ENCODE measurements around the gene CRYL1. TPM values are rescaled to one million over a fixed set of nuclear protein-coding genes. Genes with fewer than 3 reads are reported as not detected.

CRYL1 gene
- total and polyA plus RNA-seq, 2 of the 4 experiments (the other 2 are of a cell fraction) = 11.7 to 16.4 TPM

DNA sequence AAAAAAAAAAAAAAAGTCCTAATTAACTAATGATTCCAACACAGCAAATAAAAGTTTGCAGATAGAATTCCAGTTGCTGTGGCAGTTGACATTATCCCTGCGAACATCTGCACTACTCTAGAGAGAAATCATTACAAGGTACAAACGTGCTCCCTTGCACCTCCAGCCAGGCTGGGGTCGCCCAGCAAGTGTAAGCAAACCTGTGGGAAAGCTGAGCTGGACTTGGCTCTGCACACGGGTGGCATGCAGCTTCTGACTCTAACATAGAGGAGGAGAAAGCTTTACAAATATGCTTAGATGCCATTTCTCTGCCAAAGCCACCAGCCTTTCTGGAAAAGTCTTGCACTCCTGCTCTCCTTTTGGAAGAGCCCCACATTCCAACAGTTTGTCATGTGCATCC lies 103.3 kb downstream of the CRYL1 start:
- Histone ChIP-seq H2BK20ac (ENCODE audit: low read depth, low read length) (no peak overlapping the region), H2BK5ac (ENCODE audit: low read depth, low read length, poor library complexity, severe bottlenecking) (no peak overlapping the region), H4K8ac (ENCODE audit: low read depth in 2 of 2, low read length in 2 of 2) (no peak overlapping the region), H3K27ac (ENCODE audit: insufficient read depth, low read length) (no peak overlapping the region), H3K4ac (ENCODE audit: low read depth, low read length) (no peak overlapping the region), H3K9ac (ENCODE audit: low read depth, low read length) (no peak overlapping the region), H4K20me1 (ENCODE audit: insufficient read depth, low read length) (peaks cover 8% of the 10 kb centered on the region), H4K5ac (ENCODE audit: low read depth, low read length) (no peak overlapping the region), H3K14ac (replicated peaks; ENCODE audit: low read depth, low read length) (no peak overlapping the region), H3K4me2 (ENCODE audit: low read depth, low read length) (no peak overlapping the region), H3K56ac (ENCODE audit: extremely low read depth, insufficient read depth, low read length) (no peak overlapping the region), H2AK5ac (ENCODE audit: low read depth, low read length) (no peak overlapping the region), H3K27me3 (ENCODE audit: control insufficient read depth, insufficient read depth, low read length) (peaks cover 15% of the 10 kb centered on the region), H2AK9ac (replicated peaks; ENCODE audit: low read depth, low read length, poor library complexity) (no peak overlapping the region), H3K4me1 (ENCODE audit: control insufficient read depth, insufficient read depth, low read length) (no peaks in the 10 kb centered on the region), H2AFZ (replicated peaks; ENCODE audit: low read length, poor library complexity) (no peak overlapping the region), H3K9me1 (ENCODE audit: insufficient read depth, low read length) (no peaks in the 10 kb centered on the region; the same call in 1 of the 2 replicates), H3K18ac (ENCODE audit: low read depth, low read length) (no peak overlapping the region), H3K9me3 (ENCODE audit: control insufficient read depth, insufficient read depth, low read length) (no peaks in the 10 kb centered on the region), H3K79me1 (ENCODE audit: low read depth in 1 of 2, low read length in 2 of 2) (no peaks in the 10 kb centered on the region), H4K91ac (ENCODE audit: insufficient read depth, low read depth, low read length) (no peak overlapping the region), H2BK15ac (ENCODE audit: low read depth, low read length) (no peak overlapping the region), H3K4me3 (ENCODE audit: insufficient read depth, low read depth, low read length) (no peak overlapping the region), H2BK120ac (ENCODE audit: low read depth, low read length) (no peak overlapping the region), H3K23ac (ENCODE audit: low read depth, low read length) (no peak overlapping the region), H3K36me3 (ENCODE audit: control insufficient read depth, insufficient read depth, low read length) (no peaks in the 10 kb centered on the region)
- dilution Hi-C loops (cut with HindIII; ENCODE audit: low sequenced_read_pairs, unreplicated experiment) (no loop called here), intact Hi-C loops (cut with micrococcal nuclease) (no loop called here), in situ Hi-C loops (cut with MboI; ENCODE audit: low sequenced_read_pairs) (no loop called here)
- ChIA-PET POLR2A (ENCODE audit: unreplicated experiment) (no interaction called here), CTCF (no interaction called here)
- TF ChIP-seq RAD21 (IDR thresholded peaks at IDR 0.05; ENCODE audit: low read length) = no peak
- no peak for TF ChIP-seq FOS (IDR thresholded peaks at IDR 0.05; ENCODE audit: low read depth, low read length)
- TF ChIP-seq, protein P1, sequence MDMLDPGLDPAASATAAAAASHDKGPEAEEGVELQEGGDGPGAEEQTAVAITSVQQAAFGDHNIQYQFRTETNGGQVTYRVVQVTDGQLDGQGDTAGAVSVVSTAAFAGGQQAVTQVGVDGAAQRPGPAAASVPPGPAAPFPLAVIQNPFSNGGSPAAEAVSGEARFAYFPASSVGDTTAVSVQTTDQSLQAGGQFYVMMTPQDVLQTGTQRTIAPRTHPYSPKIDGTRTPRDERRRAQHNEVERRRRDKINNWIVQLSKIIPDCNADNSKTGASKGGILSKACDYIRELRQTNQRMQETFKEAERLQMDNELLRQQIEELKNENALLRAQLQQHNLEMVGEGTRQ (IDR thresholded peaks at IDR 0.05; ENCODE audit: low read depth, low read length) = no peak
- TF ChIP-seq NFE2L2 (IDR thresholded peaks at IDR 0.05; ENCODE audit: low read depth, low read length) = no peak
- no peak for TF ChIP-seq MAZ (IDR thresholded peaks at IDR 0.05; ENCODE audit: borderline replicate concordance, low read depth, low read length)
- TF ChIP-seq RCOR1 (IDR thresholded peaks at IDR 0.05; ENCODE audit: insufficient replicate concordance, low read length) = no peak
- no peak for TF ChIP-seq RFX5 (IDR thresholded peaks at IDR 0.05; ENCODE audit: low read depth, low read length)
- no peak for TF ChIP-seq MXI1 (IDR thresholded peaks at IDR 0.05; ENCODE audit: borderline replicate concordance, low read depth, low read length)
- TF ChIP-seq MAFK (IDR thresholded peaks at IDR 0.05; ENCODE audit: low read depth, low read length) = no peak
- no peak for TF ChIP-seq CEBPB (IDR thresholded peaks at IDR 0.05; ENCODE audit: low read depth, low read length)
- no peak for TF ChIP-seq SMC3 (IDR thresholded peaks at IDR 0.05; ENCODE audit: low read depth, low read length)
- no peak for TF ChIP-seq POLR2A (IDR thresholded peaks at IDR 0.05; ENCODE audit: low read depth, low read length)
- TF ChIP-seq, protein P2, sequence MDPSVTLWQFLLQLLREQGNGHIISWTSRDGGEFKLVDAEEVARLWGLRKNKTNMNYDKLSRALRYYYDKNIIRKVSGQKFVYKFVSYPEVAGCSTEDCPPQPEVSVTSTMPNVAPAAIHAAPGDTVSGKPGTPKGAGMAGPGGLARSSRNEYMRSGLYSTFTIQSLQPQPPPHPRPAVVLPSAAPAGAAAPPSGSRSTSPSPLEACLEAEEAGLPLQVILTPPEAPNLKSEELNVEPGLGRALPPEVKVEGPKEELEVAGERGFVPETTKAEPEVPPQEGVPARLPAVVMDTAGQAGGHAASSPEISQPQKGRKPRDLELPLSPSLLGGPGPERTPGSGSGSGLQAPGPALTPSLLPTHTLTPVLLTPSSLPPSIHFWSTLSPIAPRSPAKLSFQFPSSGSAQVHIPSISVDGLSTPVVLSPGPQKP (IDR thresholded peaks at IDR 0.05; ENCODE audit: borderline replicate concordance, low read depth, low read length) = no peak
- TF ChIP-seq, protein P3, sequence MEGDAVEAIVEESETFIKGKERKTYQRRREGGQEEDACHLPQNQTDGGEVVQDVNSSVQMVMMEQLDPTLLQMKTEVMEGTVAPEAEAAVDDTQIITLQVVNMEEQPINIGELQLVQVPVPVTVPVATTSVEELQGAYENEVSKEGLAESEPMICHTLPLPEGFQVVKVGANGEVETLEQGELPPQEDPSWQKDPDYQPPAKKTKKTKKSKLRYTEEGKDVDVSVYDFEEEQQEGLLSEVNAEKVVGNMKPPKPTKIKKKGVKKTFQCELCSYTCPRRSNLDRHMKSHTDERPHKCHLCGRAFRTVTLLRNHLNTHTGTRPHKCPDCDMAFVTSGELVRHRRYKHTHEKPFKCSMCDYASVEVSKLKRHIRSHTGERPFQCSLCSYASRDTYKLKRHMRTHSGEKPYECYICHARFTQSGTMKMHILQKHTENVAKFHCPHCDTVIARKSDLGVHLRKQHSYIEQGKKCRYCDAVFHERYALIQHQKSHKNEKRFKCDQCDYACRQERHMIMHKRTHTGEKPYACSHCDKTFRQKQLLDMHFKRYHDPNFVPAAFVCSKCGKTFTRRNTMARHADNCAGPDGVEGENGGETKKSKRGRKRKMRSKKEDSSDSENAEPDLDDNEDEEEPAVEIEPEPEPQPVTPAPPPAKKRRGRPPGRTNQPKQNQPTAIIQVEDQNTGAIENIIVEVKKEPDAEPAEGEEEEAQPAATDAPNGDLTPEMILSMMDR (conservative IDR thresholded peaks at IDR 0.05; ENCODE audit: low read depth, low read length) = no peak
- TF ChIP-seq CHD1 (IDR thresholded peaks at IDR 0.05; ENCODE audit: low read depth, low read length) = no peak
- TF ChIP-seq BHLHE40 (IDR thresholded peaks at IDR 0.05; ENCODE audit: low read depth, low read length) = no peak
- 68% methylated on average over 3 of the region's 4 CpGs; no CpG with 5 or more reads in 1 of the 2 experiments for WGBS, 2 experiments (ENCODE audit: extremely low coverage in 2 of 2, insufficient read length in 1 of 2)
- ATAC-seq (ENCODE audit: low read depth) (no peak), DNase-seq (no peak)
- BruUV-seq (replicated peaks) = no TSS peak
